NCI-H2107 (cell line): ENCODE data around the gene SLC9A9.

Source experiments
- DNase-seq: peaks from one replicate; lab custom pipeline; 2025; lab: John Stamatoyannopoulos, UW

The SLC9A9 gene

DNA sequence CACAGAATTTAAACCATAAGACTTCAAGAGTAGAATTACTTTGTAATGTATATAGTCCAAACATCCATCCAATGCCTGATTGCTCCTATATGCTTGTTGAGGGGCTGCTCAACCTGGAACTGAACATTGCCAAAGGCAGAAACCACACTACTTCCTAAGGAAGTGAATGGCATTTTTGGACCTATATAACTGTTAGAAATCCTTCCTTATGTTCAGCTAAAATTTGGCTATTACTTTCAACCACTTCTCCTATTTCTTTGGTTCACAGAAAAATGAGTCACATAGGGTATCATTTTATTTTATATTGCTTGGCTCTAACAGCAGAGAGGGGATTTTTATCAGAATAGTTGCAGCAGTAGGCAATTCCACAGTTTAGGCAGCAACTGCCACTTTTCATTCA lies 342.1 kb downstream of the SLC9A9 start:
- no peak for DNase-seq

GRCh38 chr3:143503325-143503885 lies 344.9 kb downstream of the SLC9A9 start:
- DNase-seq, result no peak

GRCh38 chr3:143502081-143502480 lies 346.2 kb downstream of the SLC9A9 start:
- no peak for DNase-seq

- no peak for DNase-seq
These were observed 350.9 kb downstream of the SLC9A9 start for GRCh38 chr3:143497382-143497781.

DNA sequence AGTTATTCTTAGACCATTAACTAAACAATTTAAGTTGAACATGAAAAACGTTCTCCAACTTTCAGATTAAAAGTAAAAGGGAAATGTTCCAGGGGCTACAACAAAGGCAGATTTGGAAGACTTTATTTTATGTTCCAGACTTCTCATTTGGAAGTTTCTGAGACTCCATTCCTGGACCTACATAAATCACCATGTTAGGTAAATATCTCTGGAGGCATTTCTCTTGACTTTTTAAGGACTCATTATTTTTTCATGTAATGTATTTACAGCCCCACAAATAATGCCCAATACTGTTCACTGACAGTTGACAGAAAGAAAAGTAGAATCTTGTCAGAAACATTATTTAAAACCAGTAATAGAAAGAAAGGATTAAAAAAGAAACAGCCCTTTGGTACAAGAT lies 352.1 kb downstream of the SLC9A9 start:
- DNase-seq, result no peak

DNA sequence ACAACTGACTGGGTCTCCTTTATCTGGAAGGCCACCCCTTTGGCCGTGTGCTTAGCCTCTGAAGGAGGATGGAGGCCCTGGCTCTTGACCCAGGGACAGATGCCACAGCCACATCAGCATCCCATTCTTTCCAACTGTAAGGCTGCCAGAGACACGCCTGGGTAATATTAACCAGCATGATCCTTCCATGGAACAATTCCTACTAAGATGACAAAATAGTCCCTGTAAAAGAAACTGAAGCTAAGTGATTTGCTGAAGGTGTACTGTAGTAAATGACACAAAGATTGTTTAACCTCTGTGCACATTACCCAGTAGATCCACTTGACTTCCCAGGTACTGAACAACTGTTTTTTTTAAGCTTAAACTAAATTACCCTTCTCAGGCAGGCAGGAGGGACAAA lies 352.7 kb downstream of the SLC9A9 start:
- DNase-seq, result no peak

DNA sequence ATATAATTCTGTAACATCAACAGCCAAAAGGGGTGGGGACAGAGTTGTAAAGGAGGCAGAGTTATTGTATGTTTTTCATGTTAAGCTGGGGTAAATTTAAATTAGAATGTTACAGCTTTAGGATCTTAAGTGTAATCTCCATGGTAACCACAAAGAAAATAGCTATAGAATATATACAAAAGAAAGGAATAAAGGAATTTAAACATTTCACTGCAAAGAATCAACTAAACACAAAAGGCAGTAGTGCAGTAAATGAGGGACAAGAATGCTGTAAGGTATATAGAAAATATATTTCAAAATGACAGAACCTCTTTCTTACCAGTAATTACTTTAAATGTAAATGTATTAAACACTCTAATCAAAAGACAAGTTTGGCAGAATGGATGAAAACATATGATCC lies 361.7 kb downstream of the SLC9A9 start:
- DNase-seq, result no peak

GRCh38 chr3:143484846-143485512 lies 363.3 kb downstream of the SLC9A9 start:
- DNase-seq, result no peak

- no peak for DNase-seq
These were observed 365.1 kb downstream of the SLC9A9 start for GRCh38 chr3:143483214-143483613.

- no peak for DNase-seq
These were observed 365.9 kb downstream of the SLC9A9 start for GRCh38 chr3:143482106-143483088.

- no peak for DNase-seq
These were observed 367.9 kb downstream of the SLC9A9 start for GRCh38 chr3:143480344-143480743.

GRCh38 chr3:143479727-143480126 lies 368.5 kb downstream of the SLC9A9 start:
- DNase-seq, result no peak

DNA sequence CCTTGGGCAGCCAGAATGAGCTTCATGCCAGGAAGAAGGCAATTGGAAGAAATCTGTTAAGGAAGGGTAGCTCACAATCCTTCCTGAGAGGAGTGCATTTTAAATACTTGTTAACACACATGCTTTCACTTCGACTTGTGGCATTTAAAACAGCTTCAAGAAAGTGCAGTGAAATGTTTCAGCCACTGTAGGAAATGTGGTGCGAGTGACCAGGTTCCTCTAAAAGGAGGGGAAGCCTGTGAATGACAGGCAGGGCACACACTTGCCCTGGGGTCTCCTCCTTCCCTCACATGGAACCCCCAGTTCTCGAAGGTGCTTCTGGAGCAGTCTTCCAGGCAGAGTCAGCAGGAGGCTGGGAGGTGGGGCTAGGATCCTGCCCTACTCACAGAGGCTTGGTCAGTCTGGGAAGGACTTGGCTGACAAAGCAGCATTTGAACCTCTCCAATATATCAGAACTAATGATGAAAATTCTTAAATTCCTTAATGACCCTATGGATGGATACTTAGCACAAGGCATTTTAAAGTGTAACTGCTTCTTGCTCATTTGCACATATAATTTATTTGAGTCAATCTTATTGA lies 370.1 kb downstream of the SLC9A9 start:
- no peak for DNase-seq

DNA sequence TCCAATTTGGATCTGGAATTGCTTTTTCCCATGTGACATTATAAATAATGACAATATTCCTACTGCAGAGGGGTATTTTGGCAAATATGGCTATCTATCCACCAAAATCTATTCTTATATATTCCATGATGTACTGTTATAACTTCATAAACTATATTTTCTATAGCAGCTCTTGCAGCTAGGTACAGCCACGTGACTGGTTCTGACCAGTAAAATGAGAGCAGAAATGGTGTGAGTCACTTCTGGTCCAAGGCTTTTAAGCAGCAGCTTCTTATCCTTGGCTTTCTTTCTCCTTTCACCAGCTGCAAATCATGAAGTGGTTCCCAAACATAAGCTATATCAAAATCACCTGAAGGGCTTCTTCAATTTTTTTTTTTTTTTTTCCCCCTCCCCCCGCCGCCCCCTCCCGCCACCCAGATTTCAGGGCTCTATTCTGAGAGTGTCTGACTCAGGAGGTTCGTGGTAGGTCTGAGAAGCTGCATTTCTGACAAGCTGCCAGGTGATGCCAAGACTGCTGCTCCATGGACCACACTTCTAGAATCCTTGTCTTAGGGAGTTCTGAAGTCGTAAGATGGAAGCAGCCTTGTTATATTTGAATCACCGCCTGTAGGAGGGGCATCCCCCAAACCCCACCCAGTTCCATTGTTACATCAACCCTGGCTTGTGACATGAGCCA lies 371.2 kb downstream of the SLC9A9 start:
- no peak for DNase-seq

GRCh38 chr3:143475981-143476380 lies 372.3 kb downstream of the SLC9A9 start:
- no peak for DNase-seq

DNA sequence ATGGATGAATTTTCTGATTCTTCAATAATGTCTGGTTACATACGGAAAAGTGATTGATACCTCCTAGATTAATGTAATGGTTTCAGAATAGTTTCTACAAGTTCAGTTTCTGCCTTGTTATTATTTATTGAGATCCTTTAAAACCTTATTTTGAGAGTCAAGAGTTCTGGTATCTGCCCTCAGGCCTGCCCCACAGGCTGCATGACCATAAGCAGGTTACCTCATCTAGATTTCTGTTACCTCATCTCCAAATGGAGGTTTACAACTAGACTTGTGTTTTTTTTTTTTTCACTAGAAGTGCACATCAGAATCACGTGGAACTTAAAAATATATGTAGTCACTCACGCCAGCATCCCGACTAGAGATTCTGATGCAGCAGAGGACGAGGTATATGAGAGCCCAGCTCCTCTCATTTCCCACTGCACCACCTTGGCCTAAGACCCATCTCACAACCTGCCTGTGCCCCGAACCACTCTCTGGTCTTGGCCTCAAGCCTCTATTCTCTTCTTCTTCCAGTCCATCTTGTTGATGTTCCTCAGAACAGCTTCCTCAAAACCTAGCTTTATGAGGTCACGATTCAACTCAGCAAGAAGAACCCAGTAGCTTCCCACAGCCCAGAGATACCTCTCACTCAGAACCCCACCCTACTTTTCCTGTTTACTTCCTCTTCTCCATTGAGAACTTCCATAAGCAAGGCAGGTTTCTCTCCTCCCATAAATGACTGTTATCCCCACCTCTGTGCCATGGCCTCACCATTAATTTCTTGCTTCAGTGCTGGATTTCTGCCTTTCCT lies 375.3 kb downstream of the SLC9A9 start:
- DNase-seq, result no peak

DNA sequence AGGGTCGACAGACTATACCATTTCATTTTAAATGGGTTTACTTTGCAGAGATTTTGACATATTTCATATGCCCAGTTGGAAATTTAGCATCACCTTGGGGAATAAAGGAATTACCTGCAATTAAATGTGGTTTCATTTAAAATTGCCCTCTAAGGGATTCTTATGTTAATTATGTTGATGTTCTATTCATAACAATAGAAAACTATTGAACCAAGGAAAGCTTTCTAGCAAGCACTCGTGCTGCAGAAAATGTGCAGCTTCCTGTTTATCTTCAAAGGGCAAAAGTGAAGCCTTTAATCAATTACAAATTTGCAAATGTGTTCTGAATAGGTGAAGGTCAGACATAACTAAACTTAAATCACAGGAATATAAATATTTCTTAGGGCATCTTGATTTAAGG lies 376.6 kb downstream of the SLC9A9 start:
- no peak for DNase-seq

- DNase-seq, result no peak
These were observed 379.1 kb downstream of the SLC9A9 start for GRCh38 chr3:143469159-143469558.

GRCh38 chr3:143465666-143466065 lies 382.6 kb downstream of the SLC9A9 start:
- no peak for DNase-seq

GRCh38 chr3:143464850-143465249 lies 383.4 kb downstream of the SLC9A9 start:
- no peak for DNase-seq

DNA sequence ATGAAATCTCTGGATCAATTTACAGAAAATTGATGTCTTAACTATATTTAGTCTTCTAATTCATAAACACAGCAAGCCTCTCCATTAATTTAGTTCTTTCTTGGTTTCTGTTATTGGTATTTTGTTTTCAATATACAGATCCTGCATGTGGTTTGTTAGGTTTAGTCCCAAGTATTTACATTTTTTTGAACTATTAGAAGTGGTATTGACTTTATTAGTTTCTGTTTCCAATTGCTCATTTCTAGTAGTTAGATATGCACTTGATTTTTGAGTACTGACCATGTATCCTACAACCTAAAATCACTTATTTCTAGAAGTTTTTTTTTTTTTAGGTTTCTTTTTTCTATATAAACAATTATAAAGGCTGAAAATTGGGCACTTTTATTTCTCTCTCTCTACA lies 392.8 kb downstream of the SLC9A9 start:
- no peak for DNase-seq
